Inflammatory macrophage treated with lipopolysaccharide for 4 hours (primary cell): ENCODE measurements around the gene LINGO4.
"Not testable (repeated sequence)": the region's sequence is repeated elsewhere in the genome, so short reads cannot be mapped to it uniquely, and the experiment has no call there.

Experiments
- DNase-seq: peaks from one replicate; pipeline ENCODE4 v3.0.0-alpha.2; 2020

Gene LINGO4

DNA sequence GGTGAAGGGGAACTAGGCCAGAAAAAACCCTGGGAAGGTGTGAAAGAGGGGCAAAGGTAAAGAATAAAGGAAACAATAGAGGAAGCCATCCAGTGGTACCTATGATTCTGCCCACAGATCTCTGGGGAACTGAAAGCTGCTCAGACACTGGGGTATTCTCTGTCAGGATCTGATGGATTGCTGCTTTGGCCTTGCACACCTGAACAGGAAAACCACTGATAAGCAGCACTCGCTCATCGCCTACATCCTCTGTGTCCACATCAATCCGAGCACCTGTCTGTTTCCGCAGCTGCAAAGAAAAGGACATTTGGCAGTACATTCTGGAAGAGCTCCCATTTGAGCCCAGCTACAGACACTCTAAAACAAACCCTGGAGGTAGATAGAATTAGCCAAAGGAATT, 25.4 kb downstream of the LINGO4 start:
- DNase-seq: no peak

DNA sequence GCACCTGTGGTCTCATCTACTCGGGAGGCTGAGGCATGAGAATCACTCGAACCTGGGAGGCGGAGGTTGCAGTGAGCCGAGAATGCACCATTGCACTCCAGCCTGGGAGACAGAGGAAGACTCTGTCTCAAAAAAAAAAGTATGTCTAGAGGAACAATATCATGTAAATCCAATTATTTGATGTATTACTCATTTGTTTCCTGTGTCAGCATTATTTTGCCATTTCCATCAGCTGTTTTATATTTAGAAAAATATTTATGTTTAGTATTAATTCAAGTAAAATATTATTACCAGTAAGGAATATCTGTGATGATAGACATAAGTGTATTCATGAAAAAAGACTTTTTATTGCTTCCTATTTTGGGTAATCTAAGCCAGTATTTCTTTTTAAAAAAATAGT, 27.9 kb downstream of the LINGO4 start:
- no peak for DNase-seq

DNA sequence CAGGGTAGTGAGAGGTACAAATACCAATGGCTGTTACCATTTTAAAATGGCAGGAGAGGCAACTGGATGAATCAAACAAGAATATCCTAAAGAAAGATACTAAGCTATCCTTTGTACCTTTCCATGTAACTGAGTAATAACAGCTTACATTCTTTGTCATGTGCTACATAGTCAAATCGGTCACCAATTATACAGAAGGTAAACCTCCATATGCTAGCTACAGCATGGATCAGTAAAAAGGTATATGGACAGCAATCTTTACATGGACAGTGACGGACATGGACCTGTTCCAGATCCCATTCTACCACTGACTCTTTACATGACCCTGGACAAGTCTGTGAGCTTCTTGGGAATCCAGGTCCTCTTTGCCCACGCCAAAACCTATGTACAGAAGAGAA, 28.6 kb downstream of the LINGO4 start:
- DNase-seq: no peak

DNA sequence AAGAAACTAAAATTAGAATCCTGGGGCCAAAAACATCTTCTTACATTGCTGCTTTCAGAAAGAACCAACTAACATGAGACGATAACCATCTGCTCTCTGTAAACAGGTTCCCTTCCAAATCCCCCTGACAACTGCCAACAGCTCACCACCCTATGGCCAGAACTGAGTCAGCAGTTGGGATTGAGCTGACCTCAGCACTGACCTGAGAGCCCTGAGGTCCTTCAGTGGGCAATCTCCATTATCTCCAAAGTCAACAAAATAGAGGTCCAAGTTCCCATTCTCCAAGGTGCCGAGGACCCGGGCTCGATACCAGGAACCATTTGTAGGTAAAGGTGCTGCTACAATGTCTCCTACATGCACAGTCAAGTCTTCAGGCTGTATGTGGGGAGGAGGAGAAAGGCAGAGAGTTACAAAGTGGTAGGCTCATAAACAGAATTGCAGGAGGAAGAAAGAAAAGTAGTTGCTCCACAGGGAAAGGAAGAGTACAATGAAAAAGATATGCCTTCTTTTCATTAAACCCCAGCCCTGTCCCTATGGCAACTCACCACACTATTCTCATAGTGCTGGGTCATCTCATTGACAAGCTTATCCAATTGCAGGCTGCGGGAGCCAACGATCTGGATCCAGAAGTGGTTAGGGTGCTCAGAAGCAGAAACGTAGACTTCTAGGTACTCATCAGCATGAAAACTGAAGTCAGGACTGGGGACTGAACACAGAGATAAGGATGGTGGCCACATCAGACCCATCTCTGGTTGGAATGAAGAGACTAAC, 29.1 kb downstream of the LINGO4 start:
- DNase-seq: no peak

DNA sequence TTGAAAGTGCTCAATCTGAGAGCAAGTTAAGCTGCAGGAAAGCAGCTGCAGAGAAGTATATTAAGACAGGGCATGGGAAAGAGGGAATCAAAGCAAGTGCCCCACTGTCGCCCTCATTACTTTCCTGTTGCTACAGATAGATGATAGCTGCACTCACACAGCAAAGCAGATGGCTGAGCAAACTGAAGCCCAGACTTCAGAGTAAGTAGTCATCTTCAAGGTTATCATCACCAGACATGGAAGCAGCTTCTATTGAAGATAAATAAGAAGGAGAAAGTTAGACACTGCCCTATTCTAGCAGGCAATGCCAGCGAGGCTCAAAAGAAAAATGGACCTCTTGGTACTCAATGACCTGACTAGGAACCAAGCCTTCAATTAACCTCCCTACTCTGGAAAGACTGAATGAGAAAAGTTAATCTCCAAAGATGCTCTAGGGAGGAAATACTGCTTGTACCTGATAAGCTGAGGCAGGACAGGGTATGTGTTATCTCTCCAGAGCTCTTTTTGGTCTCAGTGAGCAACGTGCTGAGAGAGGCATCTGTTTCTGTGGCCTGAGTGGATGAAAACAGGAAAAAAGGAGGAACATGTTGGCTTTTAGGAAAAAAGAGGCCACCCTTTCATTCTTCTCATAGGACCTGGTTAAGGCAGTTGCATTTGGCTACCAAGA, 30.8 kb downstream of the LINGO4 start:
- no peak for DNase-seq

DNA sequence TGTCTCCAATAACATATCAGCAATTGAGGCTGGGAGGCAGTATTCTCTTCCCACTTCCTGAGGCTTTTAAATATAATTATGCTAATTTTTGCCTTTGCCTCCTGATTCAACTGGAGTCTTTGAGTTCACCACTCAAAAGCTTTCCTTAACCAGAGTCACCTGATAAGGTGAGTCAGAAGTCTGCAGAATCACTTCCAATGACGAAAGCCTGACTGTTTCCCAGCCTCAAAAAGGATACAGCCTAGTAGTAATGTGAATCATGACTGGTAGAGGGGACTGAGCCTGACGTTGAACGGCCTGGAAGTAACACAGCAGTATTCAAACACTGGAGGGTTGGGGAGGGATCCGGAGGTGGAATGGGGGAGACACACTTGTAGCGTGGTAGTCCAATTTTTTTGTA, 31.5 kb downstream of the LINGO4 start:
- no peak for DNase-seq

DNA sequence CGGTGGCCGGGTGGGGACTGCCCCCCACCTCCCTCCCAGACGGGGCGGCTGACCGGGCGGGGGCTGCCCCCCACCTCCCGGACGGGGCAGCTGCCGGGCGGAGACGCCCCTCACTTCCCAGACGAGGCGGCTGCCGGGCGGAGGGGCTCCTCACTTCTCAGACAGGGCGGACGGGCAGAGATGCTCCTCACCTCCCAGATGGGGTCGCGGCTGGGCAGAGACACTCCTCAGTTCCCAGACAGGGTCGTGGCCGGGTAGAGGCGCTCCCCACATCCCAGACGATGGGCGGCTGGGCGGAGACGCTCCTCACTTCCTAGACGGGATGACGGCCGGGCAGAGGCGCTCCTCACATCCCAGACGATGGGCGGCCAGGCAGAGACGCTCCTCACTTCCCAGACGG, 35.9 kb downstream of the LINGO4 start:
- DNase-seq: not testable (repeated sequence)

DNA sequence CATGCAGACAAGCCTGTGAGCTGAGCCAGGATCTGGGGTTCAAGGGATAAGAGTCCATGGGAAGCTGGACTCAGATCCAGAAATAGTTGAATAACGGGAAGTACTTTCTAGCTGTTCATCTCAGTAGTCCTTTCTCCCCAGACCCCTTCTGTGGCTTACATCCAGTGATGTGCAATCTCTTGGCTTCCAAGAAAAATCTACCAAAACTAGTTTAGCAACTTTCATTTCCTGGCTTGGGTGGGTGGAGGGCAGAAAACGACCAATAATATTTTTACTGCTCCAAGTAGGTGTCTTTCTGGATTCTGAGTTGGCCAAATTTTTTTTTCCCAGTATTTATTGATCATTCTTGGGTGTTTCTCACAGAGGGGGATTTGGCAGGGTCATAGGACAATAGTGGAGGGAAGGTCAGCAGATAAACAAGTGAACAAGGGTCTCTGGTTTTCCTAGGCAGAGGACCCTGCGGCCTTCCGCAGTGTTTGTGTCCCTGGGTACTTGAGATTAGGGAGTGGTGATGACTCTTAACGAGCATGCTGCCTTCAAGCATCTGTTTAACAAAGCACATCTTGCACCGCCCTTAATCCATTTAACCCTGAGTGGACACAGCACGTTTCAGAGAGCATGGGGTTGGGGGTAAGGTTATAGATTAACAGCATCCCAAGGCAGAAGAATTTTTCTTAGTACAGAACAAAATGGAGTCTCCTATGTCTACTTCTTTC, 36.7 kb downstream of the LINGO4 start:
- DNase-seq: not testable (repeated sequence)

DNA sequence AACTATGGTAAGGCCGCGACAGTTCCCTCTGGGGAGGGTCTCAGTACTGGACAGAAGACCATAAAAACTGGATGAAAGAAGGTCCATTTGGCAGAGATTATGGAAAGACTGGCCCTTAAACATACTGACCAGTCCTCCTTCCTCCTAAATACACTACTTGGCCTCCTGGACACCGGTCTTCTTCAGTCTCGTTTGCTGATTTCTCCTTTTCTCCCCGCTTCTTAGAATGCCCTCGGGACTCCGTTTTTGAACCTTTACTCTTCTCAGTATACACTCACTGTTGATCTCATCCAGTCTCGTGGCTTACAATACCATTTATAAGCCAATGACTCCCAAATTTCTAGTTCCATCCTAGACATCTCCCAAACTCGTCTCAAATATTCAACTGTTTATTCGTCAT, 41.2 kb downstream of the LINGO4 start:
- DNase-seq: peak; percentile 21

DNA sequence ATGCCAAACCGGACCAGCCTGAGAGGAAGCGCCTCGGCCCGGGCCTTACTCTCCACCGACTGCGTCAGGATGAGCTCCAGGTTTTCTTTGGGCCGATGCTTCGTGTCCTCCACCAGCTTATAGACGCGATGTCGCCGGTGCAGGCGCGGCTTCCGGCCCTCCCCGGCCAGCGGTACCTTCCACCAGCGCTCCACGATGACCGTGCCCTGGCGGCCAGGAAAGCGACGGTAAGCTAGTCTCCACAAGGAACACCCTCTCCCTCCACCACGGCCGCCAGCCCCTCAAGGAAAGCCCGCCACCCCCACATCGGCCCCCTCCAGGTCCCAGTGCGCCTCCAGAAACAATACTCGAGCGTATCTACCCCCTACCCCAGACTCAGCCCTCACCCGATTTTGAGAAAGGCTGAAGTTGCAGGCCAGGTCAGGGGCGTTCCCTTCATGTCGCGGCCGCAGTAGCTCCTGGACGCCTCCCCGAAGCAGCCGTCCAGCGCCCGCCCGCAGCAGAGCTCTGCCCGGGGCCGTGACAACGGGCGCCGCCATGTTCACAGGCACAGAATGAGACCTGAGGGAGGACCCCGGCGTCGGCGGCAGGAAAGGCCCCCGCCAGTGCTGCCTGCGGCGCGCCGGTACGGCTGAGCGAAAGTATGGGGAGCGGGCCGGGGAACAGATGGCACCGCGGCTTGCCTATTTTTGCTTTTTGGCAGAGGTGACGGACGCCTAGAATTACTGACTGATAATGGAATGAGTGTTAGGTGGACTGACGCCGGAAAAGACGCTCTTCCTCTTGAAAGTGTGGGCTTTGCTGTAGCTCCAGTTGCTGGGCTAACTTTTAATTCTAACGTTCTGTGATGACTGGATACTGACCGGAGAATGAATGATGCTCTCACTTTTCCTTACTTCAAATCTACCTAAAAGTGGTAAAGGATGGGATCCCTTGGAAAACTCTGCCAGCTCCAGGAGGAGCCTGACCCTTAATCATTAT, 42.0 kb downstream of the LINGO4 start, which contains the start of gene MRPL9:
TSS of gene MRPL9 (minus strand) at position 556 of the 981 bp plus-strand sequence. CDS start at position 539, 17 bp downstream.
- peak; percentile 75 for DNase-seq

DNA sequence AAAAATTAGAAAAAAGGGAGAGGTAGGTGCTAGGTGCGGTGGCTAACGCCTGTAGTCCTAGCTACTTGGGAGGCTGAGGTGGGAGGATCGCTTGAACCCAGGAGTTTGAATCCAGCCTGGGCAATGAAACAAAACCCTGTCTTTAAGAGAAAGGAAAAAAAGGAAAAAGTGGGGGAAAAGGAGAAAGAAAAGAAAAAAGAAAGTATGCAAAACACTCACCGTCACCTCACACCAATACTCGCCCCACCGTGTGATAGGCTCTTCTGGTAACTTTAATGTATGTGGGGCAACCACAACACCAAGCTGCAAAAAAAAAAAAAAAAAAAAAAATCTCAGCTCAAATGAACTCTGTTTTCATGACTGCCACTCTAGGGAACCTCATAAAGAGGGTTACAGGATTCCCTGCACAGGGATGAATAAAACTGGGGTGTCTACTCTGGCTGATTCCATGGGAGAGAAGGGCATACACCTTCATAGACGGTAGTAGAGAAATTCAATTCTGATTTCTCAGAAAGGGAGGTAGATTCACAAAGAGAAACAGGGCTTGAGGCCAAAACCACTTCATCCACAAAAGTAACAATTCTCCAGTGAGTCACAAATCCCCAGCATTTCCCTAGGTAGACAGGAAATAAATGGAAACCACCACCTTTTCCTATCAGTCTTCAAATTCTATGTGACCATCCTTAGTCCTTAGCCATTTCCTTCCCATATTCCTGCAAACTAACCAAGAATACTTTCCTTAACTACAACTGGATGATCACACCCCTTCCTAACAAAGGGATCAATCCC, 44.4 kb downstream of the LINGO4 start:
- no peak for DNase-seq

DNA sequence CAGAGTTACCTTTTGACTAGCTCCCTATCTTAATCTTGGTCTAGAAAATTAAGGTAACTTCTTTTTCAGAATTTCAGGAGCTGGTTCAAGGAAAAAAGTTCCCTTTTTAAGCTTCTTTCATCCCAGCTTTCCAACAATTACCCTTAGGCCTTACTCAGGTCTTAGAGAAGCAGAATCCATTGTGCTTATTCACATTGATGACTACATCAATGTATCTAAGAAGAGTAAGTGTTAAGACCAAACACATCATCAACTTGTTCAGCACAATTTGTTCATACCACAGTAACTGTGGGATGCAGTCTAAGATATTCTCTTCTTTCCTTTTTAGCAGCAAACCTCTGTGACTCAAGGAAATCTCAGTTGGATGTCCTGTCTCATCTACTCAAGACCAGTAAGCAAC, 46.0 kb downstream of the LINGO4 start:
- no peak for DNase-seq

DNA sequence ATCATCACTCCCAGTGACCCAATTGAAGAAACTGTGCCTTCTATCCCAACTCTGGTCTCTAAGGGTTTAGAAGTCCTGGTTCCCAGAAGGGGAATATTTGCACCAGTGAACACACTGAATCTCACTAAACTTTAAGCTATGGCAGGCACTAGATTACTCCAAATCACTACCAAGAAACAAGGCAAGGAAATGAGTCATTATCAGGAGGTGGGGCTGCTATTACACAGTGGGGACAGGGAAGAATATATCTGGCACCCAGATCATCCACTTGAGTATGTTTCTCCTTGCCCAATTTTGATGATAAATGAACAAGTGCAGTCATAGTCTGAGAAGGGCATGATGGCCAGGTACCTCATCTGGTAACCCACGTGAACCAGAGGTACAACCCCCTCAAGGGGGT, 48.9 kb downstream of the LINGO4 start:
- peak; percentile 52 for DNase-seq
